Cardiac septum (tissue), 1 donor: ENCODE data around the gene BANP. TPM values are rescaled to one million over a fixed set of nuclear protein-coding genes. Genes with fewer than 3 reads are reported as not detected.
A peak's percentile ranks its signal among the peaks of the same experiment; 100 is the strongest.
"Not testable (repeated sequence)": the region's sequence is repeated elsewhere in the genome, so short reads cannot be mapped to it uniquely, and the experiment has no call there.

Experiments used
- DNase-seq: peaks from one replicate; pipeline ENCODE4 v3.0.0-alpha.2; 2020; ENCODE audit warnings: low spot score
- intact Hi-C: fragments of 100-400 bp; cut with DNase I; formaldehyde crosslinking; loops from one replicate; pipeline ENCODE4 v1.14.0; 2022
- total RNA-seq: library from RNA; stranded (reverse); fragmentation: NEBNext Ultra II Directional; extraction: Animal tissue kit (Norgen Biotek cat#: 25700); gene quantifications from one replicate; pipeline ENCODE4 v1.2.1, GENCODE V29; 2021
- donor health status: DM: no; HTN: no; CAD: no.

Gene BANP
- total RNA-seq, 1 donor from 2014 or later: 18.4 TPM

- DNase-seq: no peak
- intact Hi-C loops: no loop called here
These were observed 26.2 kb upstream of the BANP start for GRCh38 chr16:87924811-87925670.

GRCh38 chr16:87926246-87927194, 24.7 kb upstream of the BANP start:
- intact Hi-C loops: no loop called here

GRCh38 chr16:87927195-87927562, 24.1 kb upstream of the BANP start:
- intact Hi-C loops: no loop called here
- DNase-seq: no peak

More at GRCh38 chr16:87926246-87927194, 24.7 kb upstream of the BANP start:
- DNase-seq: no peak

- no peak for DNase-seq
- intact Hi-C loops: no loop called here
These were observed 21.2 kb upstream of the BANP start for GRCh38 chr16:87929986-87930385.

- intact Hi-C loops: no loop called here
- no peak for DNase-seq
These were observed 20.8 kb upstream of the BANP start for GRCh38 chr16:87930456-87930855.

- DNase-seq: no peak
- intact Hi-C loops: no loop called here
These were observed 19.7 kb upstream of the BANP start for GRCh38 chr16:87931504-87931903.

- intact Hi-C loops, DNase-seq: not testable (repeated sequence)
These were observed 18.6 kb upstream of the BANP start for GRCh38 chr16:87932475-87933139.

- intact Hi-C loops: no loop called here
- no peak for DNase-seq
These were observed 18.1 kb upstream of the BANP start for GRCh38 chr16:87933140-87933495.

- intact Hi-C loops, DNase-seq: not testable (repeated sequence)
These were observed 16.3 kb upstream of the BANP start for GRCh38 chr16:87934752-87935425.

- DNase-seq, intact Hi-C loops: not testable (repeated sequence)
These were observed 15.2 kb upstream of the BANP start for GRCh38 chr16:87936016-87936374.

- no peak for DNase-seq
These were observed 14.6 kb upstream of the BANP start, which contains the start of gene CA5A for GRCh38 chr16:87936375-87937230. TSS of gene CA5A (minus strand) at chr16:87936529. CDS start at chr16:87936450, 79 bp downstream.

GRCh38 chr16:87937231-87937542, 14.0 kb upstream of the BANP start:
- DNase-seq, intact Hi-C loops: not testable (repeated sequence)

More at GRCh38 chr16:87936375-87937230, 14.6 kb upstream of the BANP start, which contains the start of gene CA5A:
- intact Hi-C loops: no loop called here

GRCh38 chr16:87938412-87938949, 12.8 kb upstream of the BANP start:
- intact Hi-C loops: no loop called here
- DNase-seq: no peak

- intact Hi-C loops: no loop called here
- no peak for DNase-seq
These were observed 11.4 kb upstream of the BANP start for GRCh38 chr16:87939562-87940423.

GRCh38 chr16:87942680-87943079, 8.6 kb upstream of the BANP start:
- intact Hi-C loops: no loop called here
- no peak for DNase-seq

- intact Hi-C loops: no loop called here
- peak; percentile 83 for DNase-seq
These were observed 5.7 kb upstream of the BANP start for GRCh38 chr16:87945351-87946042.
